Regular cardiac myocyte (primary cell): ENCODE data around the gene LIPH. TPM values are rescaled to one million over a fixed set of nuclear protein-coding genes. Genes with fewer than 3 reads are reported as not detected.

Experiments
- total RNA-seq: library from RNA; depleted of rRNA; stranded (reverse); fragments of >200 nt; gene quantifications from 2 replicates; pipeline ENCODE4 v1.2.3, GENCODE V29; 2014

The LIPH gene
- 0.96 and 2.3 TPM in 2 replicates for total RNA-seq

DNA sequence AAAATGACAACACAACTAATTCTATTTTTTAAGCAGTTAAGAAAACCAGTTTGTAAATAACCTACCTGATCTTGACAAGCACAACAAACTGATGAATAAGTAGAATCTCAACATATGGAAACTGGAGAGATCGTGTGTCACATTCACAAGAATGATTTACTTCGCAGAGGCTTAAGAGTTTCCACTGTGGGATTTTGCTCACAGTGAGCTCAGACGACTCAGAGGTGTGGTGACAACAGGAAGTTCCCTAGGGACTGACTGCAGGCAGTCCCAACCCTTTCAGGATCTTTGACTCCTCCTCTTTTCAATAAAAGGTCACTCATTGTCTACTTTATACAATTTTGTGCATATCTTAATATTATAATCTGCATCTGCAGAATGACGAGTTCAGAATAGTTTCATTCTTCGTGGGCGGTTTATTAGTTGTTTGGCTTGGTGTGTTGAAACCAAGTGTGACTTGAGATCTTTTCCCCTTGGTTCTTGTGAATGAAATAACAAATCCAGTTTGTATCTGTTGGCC, at the start of gene LIPH:
TSS of gene LIPH (minus strand) at position 231 of the 520 bp plus-strand sequence. CDS start at position 114, 117 bp downstream.

GRCh38 chr3:185585859-185586685, 33.7 kb upstream of the LIPH start, which contains the start of gene SENP2:
Gene SENP2 (plus strand): TSS chr3:185586295. CDS start chr3:185586414, 119 bp downstream.

GRCh38 chr3:185498503-185499396, 53.6 kb downstream of the LIPH start, which contains the start of gene TMEM41A:
Gene TMEM41A (minus strand): TSS chr3:185499035. CDS start chr3:185498961, 74 bp downstream.

Other genes with a start within 250 kb of the LIPH start
- gene MAP3K13, start 189.5 kb downstream of the LIPH start, total RNA-seq = 22.6 and 23.0 TPM in 2 replicates
- gene TMEM41A, start 53.6 kb downstream of the LIPH start, total RNA-seq = 8.6 and 9.0 TPM in 2 replicates
- 48.5 and 48.7 TPM in 2 replicates for gene SENP2, start 33.7 kb upstream of the LIPH start, total RNA-seq